Ascending aorta (tissue), 2 donors: ENCODE results near the gene DUSP5. TPM values are rescaled to one million over a fixed set of nuclear protein-coding genes. Genes with fewer than 3 reads are reported as not detected.
A peak's percentile ranks its signal among the peaks of the same experiment; 100 is the strongest.

Source experiments
- DNase-seq, 2 donors: peaks; one replicate each; pipeline ENCODE4 v3.0.0-alpha.2; 2019; ENCODE audit warnings: low spot score in 2 of 2
- H3K27ac ChIP-seq, 2 donors: fragments of 200-600 bp; sonication (generic); one replicate each; pipeline ENCODE4 v1.5.1; 2016 to 2017; ENCODE audit warnings: mild to moderate bottlenecking in 1 of 2
- H3K27me3 ChIP-seq: fragments of 200-600 bp; sonication (generic); one replicate; pipeline ENCODE4 v1.5.1; 2017
- H3K36me3 ChIP-seq, 2 donors: fragments of 200-600 bp; sonication (generic); one replicate each; pipeline ENCODE4 v1.5.1; 2016
- H3K4me1 ChIP-seq, 2 donors: fragments of 200-600 bp; sonication (generic); one replicate each; pipeline ENCODE4 v1.5.1; 2016 to 2017; ENCODE audit warnings: mild to moderate bottlenecking in 1 of 2
- H3K4me3 ChIP-seq, 2 donors: fragments of 200-600 bp; sonication (generic); one replicate each; pipeline ENCODE4 v1.5.1; 2016 to 2017; ENCODE audit warnings: mild to moderate bottlenecking in 1 of 2
- H3K9me3 ChIP-seq, 2 donors: fragments of 200-600 bp; sonication (generic); one replicate each; pipeline ENCODE4 v1.5.1; 2016
- CTCF ChIP-seq, 3 experiments: fragments of 200-600 bp in 2 of 3; fragments of 450-650 bp in 1 of 3; sonication (generic) in 2 of 3; IDR thresholded peaks; one replicate each; pipeline ENCODE4 v1.5.1; 2016 to 2019; ENCODE audit warnings: antibody characterized with exemption in 3 of 3, mild to moderate bottlenecking in 1 of 3, moderate library complexity in 1 of 3
- intact Hi-C: fragments of 100-400 bp; cut with DNase I; formaldehyde crosslinking; loops from one replicate; pipeline ENCODE4 v1.15.1; 2023
- total RNA-seq: library from RNA; depleted of rRNA; stranded (reverse); fragments of >200 nt; gene quantifications from one replicate; pipeline ENCODE4 v1.1.0, GENCODE V29; 2016

The DUSP5 gene
- total RNA-seq, 1 donor from 2014 or later, result 26.9 TPM

GRCh38 chr10:110547139-110547761 is 49.5 kb downstream of the DUSP5 start:
- no peak for DNase-seq
- H3K27ac ChIP-seq, result no peak overlapping the region

DNA sequence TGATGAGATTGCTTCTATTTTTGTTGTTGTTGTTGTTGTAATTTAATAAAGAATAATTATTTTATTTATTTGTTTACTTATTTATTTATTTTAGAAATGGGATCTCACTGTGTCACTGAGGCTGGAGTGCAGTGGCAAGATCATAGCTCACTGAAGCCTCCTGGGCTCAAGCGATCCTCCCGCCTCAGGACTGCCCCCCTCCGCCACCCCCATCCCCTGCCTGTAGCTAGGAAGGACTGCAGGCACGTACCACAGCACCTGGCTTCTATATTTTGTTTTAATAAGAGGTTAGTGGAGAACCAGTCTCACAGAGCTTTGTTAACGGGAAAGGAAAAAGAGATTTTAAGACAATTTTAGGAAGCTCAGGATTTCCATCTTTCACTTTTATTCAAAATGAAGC is 50.3 kb downstream of the DUSP5 start:
- no peaks in the 10 kb centered on the region for H3K4me1 ChIP-seq
- intact Hi-C loops, result loop anchor here (5.0 to 10.0 kb wide), 3 partner anchors 46 to 666 kb away; partner anchors contain the start of gene MXI1
- H3K27ac ChIP-seq, result no peak overlapping the region
- no peak for DNase-seq
- H3K36me3 ChIP-seq, result no peaks in the 10 kb centered on the region
- no peak overlapping the region for H3K4me3 ChIP-seq
- no peaks in the 10 kb centered on the region for H3K27me3 ChIP-seq
- H3K9me3 ChIP-seq, result no peaks in the 10 kb centered on the region
- TF ChIP-seq CTCF (IDR thresholded peaks at IDR 0.05), result no peak

More at GRCh38 chr10:110547139-110547761, 49.5 kb downstream of the DUSP5 start:
- intact Hi-C loops, result loop anchor here (1.0 to 10.0 kb wide), 6 partner anchors 45 to 665 kb away; partner anchors contain the start of gene MXI1
- TF ChIP-seq CTCF (IDR thresholded peaks at IDR 0.05), result peak; percentile 49 to 86 (median 82)
- H3K36me3 ChIP-seq, result no peaks in the 10 kb centered on the region
- H3K9me3 ChIP-seq, result no peaks in the 10 kb centered on the region
- H3K4me3 ChIP-seq, result no peak overlapping the region
- no peaks in the 10 kb centered on the region for H3K4me1 ChIP-seq
- no peaks in the 10 kb centered on the region for H3K27me3 ChIP-seq

DNA sequence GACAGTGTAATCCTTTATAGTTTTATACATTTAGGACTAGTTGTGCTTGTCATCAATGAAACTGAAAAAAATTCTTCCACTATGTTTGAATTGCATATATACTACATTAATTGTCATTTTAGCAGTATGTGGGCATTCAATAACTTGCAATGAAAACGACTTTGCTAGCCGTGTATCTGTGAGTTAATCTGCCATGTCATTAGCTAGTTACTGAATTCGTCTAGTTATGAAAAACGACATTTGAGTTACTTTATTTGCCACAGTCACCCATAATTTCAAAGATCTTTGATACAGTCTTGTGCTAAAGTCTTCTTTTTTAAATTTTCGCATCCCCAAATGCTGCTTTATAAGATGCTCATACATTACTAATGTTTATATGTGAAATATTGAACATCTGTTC is 51.5 kb downstream of the DUSP5 start:
- intact Hi-C loops, result loop anchor here (5.0 to 10.0 kb wide), 3 partner anchors 47 to 667 kb away; partner anchors contain the start of gene MXI1
- H3K4me1 ChIP-seq, result no peaks in the 10 kb centered on the region
- no peak overlapping the region for H3K4me3 ChIP-seq
- DNase-seq, result no peak
- H3K36me3 ChIP-seq, result no peaks in the 10 kb centered on the region
- TF ChIP-seq CTCF (IDR thresholded peaks at IDR 0.05), result no peak
- H3K9me3 ChIP-seq, result no peaks in the 10 kb centered on the region
- H3K27me3 ChIP-seq, result no peaks in the 10 kb centered on the region
- H3K27ac ChIP-seq, result no peak overlapping the region

GRCh38 chr10:110553905-110554304 is 56.2 kb downstream of the DUSP5 start:
- intact Hi-C loops, result no loop called here
- Histone ChIP-seq H3K4me3 (no peak overlapping the region), H3K36me3 (no peaks in the 10 kb centered on the region), H3K4me1 (no peaks in the 10 kb centered on the region), H3K27ac (no peak overlapping the region), H3K9me3 (no peaks in the 10 kb centered on the region), H3K27me3 (no peaks in the 10 kb centered on the region)
- TF ChIP-seq CTCF (IDR thresholded peaks at IDR 0.05), result no peak
- DNase-seq, result no peak

DNA sequence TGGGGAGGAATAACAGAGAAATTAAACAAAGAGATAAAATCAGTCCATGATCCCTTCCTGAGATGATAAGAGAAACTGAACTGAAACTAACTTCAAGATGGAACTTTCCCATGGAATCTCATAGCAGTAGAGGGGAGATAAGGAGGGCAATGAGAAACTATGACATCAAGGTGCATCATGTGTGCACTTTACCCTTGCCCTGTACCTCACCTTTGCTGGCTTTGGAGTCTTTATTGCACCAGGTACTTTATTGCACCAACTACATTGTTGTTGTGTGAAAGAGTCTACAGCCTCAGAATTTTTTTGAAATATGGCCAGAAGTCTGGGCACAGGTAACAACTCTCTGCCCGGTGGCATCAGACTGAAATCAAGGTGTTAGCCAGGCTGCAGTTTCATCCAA is 58.6 kb downstream of the DUSP5 start:
- Histone ChIP-seq H3K4me3 (no peak overlapping the region), H3K36me3 (no peaks in the 10 kb centered on the region), H3K9me3 (no peaks in the 10 kb centered on the region), H3K27me3 (no peaks in the 10 kb centered on the region), H3K4me1 (no peaks in the 10 kb centered on the region), H3K27ac (no peak overlapping the region)
- no peak for TF ChIP-seq CTCF (IDR thresholded peaks at IDR 0.05)
- no peak for DNase-seq
- intact Hi-C loops, result no loop called here
